ENCODE measurements around the gene HIPK2.

Gene HIPK2

GRCh38 chr7:139594911-139595476, 182.8 kb downstream of the HIPK2 start:
- Histone ChIP-seq H3K9ac (ENCODE audit: insufficient read length) (no peak overlapping the region), H3K4me3 (no peak overlapping the region), H3K36me3 (ENCODE audit: insufficient read depth, low read length) (no peaks in the 10 kb centered on the region), H3K9me3 (ENCODE audit: low read depth, low read length) (no peaks in the 10 kb centered on the region), H3K27ac (no peak overlapping the region)
- no peak for DNase-seq (ENCODE audit: low read depth, low spot score)
- TF ChIP-seq EZH2 (IDR thresholded peaks at IDR 0.05) (no peak), FOXP2 (optimal IDR thresholded peaks at IDR 0.05; ENCODE audit: control extremely low read depth, extremely low read length, insufficient read depth) (no peak), POLR2AphosphoS5 (IDR thresholded peaks at IDR 0.05; ENCODE audit: borderline replicate concordance, low read depth, low read length) (no peak)

GRCh38 chr7:139594090-139594489, 183.7 kb downstream of the HIPK2 start:
- Histone ChIP-seq H3K9ac (ENCODE audit: insufficient read length) (no peak overlapping the region), H3K9me3 (ENCODE audit: low read depth, low read length) (no peaks in the 10 kb centered on the region), H3K27ac (no peak overlapping the region), H3K36me3 (ENCODE audit: insufficient read depth, low read length) (no peaks in the 10 kb centered on the region), H3K4me3 (no peak overlapping the region)
- no peak for TF ChIP-seq FOXP2 (optimal IDR thresholded peaks at IDR 0.05; ENCODE audit: control extremely low read depth, extremely low read length, insufficient read depth)
- no peak for TF ChIP-seq POLR2AphosphoS5 (IDR thresholded peaks at IDR 0.05; ENCODE audit: borderline replicate concordance, low read depth, low read length)
- TF ChIP-seq EZH2 (IDR thresholded peaks at IDR 0.05) = no peak
- no peak for DNase-seq (ENCODE audit: low read depth, low spot score)

GRCh38 chr7:139592801-139593461, 184.9 kb downstream of the HIPK2 start:
- Histone ChIP-seq H3K9me3 (ENCODE audit: low read depth, low read length) (no peaks in the 10 kb centered on the region), H3K4me3 (no peak overlapping the region), H3K27ac (no peak overlapping the region), H3K9ac (ENCODE audit: insufficient read length) (no peak overlapping the region), H3K36me3 (ENCODE audit: insufficient read depth, low read length) (no peaks in the 10 kb centered on the region)
- no peak for DNase-seq (ENCODE audit: low read depth, low spot score)
- TF ChIP-seq POLR2AphosphoS5 (IDR thresholded peaks at IDR 0.05; ENCODE audit: borderline replicate concordance, low read depth, low read length) = no peak
- no peak for TF ChIP-seq FOXP2 (optimal IDR thresholded peaks at IDR 0.05; ENCODE audit: control extremely low read depth, extremely low read length, insufficient read depth)
- TF ChIP-seq EZH2 (IDR thresholded peaks at IDR 0.05) = no peak

GRCh38 chr7:139591550-139592195, 186.1 kb downstream of the HIPK2 start:
- no peak overlapping the region for H3K27ac ChIP-seq
- H3K9ac ChIP-seq (ENCODE audit: insufficient read length) = no peak overlapping the region
- no peak for DNase-seq (ENCODE audit: low read depth, low spot score)
- no peaks in the 10 kb centered on the region for H3K36me3 ChIP-seq (ENCODE audit: insufficient read depth, low read length)
- TF ChIP-seq POLR2AphosphoS5 (IDR thresholded peaks at IDR 0.05; ENCODE audit: borderline replicate concordance, low read depth, low read length) = no peak
- TF ChIP-seq FOXP2 (optimal IDR thresholded peaks at IDR 0.05; ENCODE audit: control extremely low read depth, extremely low read length, insufficient read depth) = no peak
- TF ChIP-seq EZH2 (IDR thresholded peaks at IDR 0.05) = no peak
- H3K9me3 ChIP-seq (ENCODE audit: low read depth, low read length) = no peaks in the 10 kb centered on the region
- H3K4me3 ChIP-seq = no peak overlapping the region

- no peak for DNase-seq (ENCODE audit: low read depth, low spot score)
- H3K36me3 ChIP-seq (ENCODE audit: insufficient read depth, low read length) = no peaks in the 10 kb centered on the region
- TF ChIP-seq EZH2 (IDR thresholded peaks at IDR 0.05) (no peak), POLR2AphosphoS5 (IDR thresholded peaks at IDR 0.05; ENCODE audit: borderline replicate concordance, low read depth, low read length) (no peak), FOXP2 (optimal IDR thresholded peaks at IDR 0.05; ENCODE audit: control extremely low read depth, extremely low read length, insufficient read depth) (no peak)
- H3K9me3 ChIP-seq (ENCODE audit: low read depth, low read length) = no peaks in the 10 kb centered on the region
- H3K27ac ChIP-seq = no peak overlapping the region
- H3K4me3 ChIP-seq = no peak overlapping the region
- H3K9ac ChIP-seq (ENCODE audit: insufficient read length) = no peak overlapping the region
These were observed 188.3 kb downstream of the HIPK2 start for GRCh38 chr7:139589474-139589873.

- H3K4me3 ChIP-seq = no peak overlapping the region
- no peak for TF ChIP-seq POLR2AphosphoS5 (IDR thresholded peaks at IDR 0.05; ENCODE audit: borderline replicate concordance, low read depth, low read length)
- TF ChIP-seq FOXP2 (optimal IDR thresholded peaks at IDR 0.05; ENCODE audit: control extremely low read depth, extremely low read length, insufficient read depth) = no peak
- TF ChIP-seq EZH2 (IDR thresholded peaks at IDR 0.05) = no peak
- H3K27ac ChIP-seq = no peak overlapping the region
- H3K36me3 ChIP-seq (ENCODE audit: insufficient read depth, low read length) = no peaks in the 10 kb centered on the region
- no peak overlapping the region for H3K9ac ChIP-seq (ENCODE audit: insufficient read length)
- H3K9me3 ChIP-seq (ENCODE audit: low read depth, low read length) = no peaks in the 10 kb centered on the region
- no peak for DNase-seq (ENCODE audit: low read depth, low spot score)
These were observed 189.2 kb downstream of the HIPK2 start for GRCh38 chr7:139588632-139589031.

GRCh38 chr7:139587535-139587934, 190.3 kb downstream of the HIPK2 start:
- Histone ChIP-seq H3K4me3 (no peak overlapping the region), H3K27ac (no peak overlapping the region), H3K9ac (ENCODE audit: insufficient read length) (no peak overlapping the region), H3K36me3 (ENCODE audit: insufficient read depth, low read length) (no peaks in the 10 kb centered on the region), H3K9me3 (ENCODE audit: low read depth, low read length) (no peaks in the 10 kb centered on the region)
- DNase-seq (ENCODE audit: low read depth, low spot score) = no peak
- no peak for TF ChIP-seq EZH2 (IDR thresholded peaks at IDR 0.05)

- H3K9me3 ChIP-seq (ENCODE audit: low read depth, low read length) = no peaks in the 10 kb centered on the region
- H3K36me3 ChIP-seq (ENCODE audit: insufficient read depth, low read length) = no peaks in the 10 kb centered on the region
- DNase-seq (ENCODE audit: low read depth, low spot score) = no peak
- H3K9ac ChIP-seq (ENCODE audit: insufficient read length) = no peak overlapping the region
- no peak overlapping the region for H3K27ac ChIP-seq
- no peak for TF ChIP-seq POLR2AphosphoS5 (IDR thresholded peaks at IDR 0.05; ENCODE audit: borderline replicate concordance, low read depth, low read length)
- TF ChIP-seq FOXP2 (optimal IDR thresholded peaks at IDR 0.05; ENCODE audit: control extremely low read depth, extremely low read length, insufficient read depth) = no peak
- H3K4me3 ChIP-seq = no peak overlapping the region
These were observed 191.5 kb downstream of the HIPK2 start for GRCh38 chr7:139586286-139586685.
